OCI-LY7 (cell line): ENCODE data around the gene DPY19L3. TPM values are rescaled to one million over a fixed set of nuclear protein-coding genes. Genes with fewer than 3 reads are reported as not detected.

Experiments
- BruUV-seq: library from RNA; stranded (reverse); fragments of 400-500 nt; replicated peaks from 2 replicates; lab custom pipeline; 2021; lab: Mats Ljungman, UMichigan
- CTCF ChIA-PET: fragments of 300-600 bp; sonication (Branson Sonifier 250); formaldehyde crosslinking; loops from one replicate; lab custom pipeline; 2022; ENCODE audit warnings: antibody characterized with exemption; ENCODE audit not compliant: unreplicated experiment; lab: Charles Lee
- POLR2A ChIA-PET: fragments of 300-600 bp; sonication (Branson Sonifier 250); formaldehyde crosslinking; loops from one replicate; lab custom pipeline; 2022; ENCODE audit warnings: antibody characterized with exemption; lab: Charles Lee
- DNase-seq: peaks from one replicate; pipeline ENCODE4 v3.0.0-alpha.2; 2015; ENCODE audit warnings: low spot score
- H2AFZ ChIP-seq: fragments of 200-600 bp; sonication (generic), shearing (Covaris generic); 2 replicates; pipeline ENCODE4 v1.6.1; 2014; ENCODE audit warnings: mild to moderate bottlenecking, antibody characterized with exemption, low read length, moderate library complexity
- H3K27ac ChIP-seq: fragments of 200-600 bp; sonication (generic); 2 replicates; pipeline ENCODE4 v1.5.1; 2014; ENCODE audit warnings: mixed run types, low read depth, mild to moderate bottlenecking, moderate library complexity, low read length, inconsistent platforms; ENCODE audit not compliant: poor library complexity, severe bottlenecking
- H3K36me3 ChIP-seq: fragments of 200-600 bp; sonication (generic); 2 replicates; pipeline ENCODE4 v1.6.1; 2014; ENCODE audit warnings: mild to moderate bottlenecking, antibody characterized with exemption, low read length, moderate library complexity, mixed read lengths; ENCODE audit not compliant: insufficient read depth
- H3K4me1 ChIP-seq: fragments of 200-600 bp; sonication (generic); 2 replicates; pipeline ENCODE4 v1.5.1; 2014; ENCODE audit warnings: mild to moderate bottlenecking, low read length; ENCODE audit not compliant: insufficient read depth, poor library complexity, severe bottlenecking
- H3K4me2 ChIP-seq: fragments of 200-600 bp; sonication (generic); 2 replicates; pipeline ENCODE4 v1.6.1; 2014; ENCODE audit warnings: mild to moderate bottlenecking, low read length
- H3K4me3 ChIP-seq: fragments of 200-600 bp; sonication (generic); 2 replicates; pipeline ENCODE4 v1.5.1; 2014; ENCODE audit warnings: mild to moderate bottlenecking, low read depth, low read length; ENCODE audit not compliant: poor library complexity, severe bottlenecking
- H3K79me2 ChIP-seq: fragments of 200-600 bp; sonication (generic); 2 replicates; pipeline ENCODE4 v1.6.1; 2016; ENCODE audit warnings: low read depth, mild to moderate bottlenecking, low read length, moderate library complexity, mixed read lengths; ENCODE audit not compliant: insufficient read depth
- H3K9me2 ChIP-seq: fragments of 200-600 bp; sonication (generic); 2 replicates; pipeline ENCODE4 v1.6.1; 2016; ENCODE audit warnings: mild to moderate bottlenecking, low read length, mixed read lengths; ENCODE audit not compliant: insufficient read depth
- H3K9me3 ChIP-seq: fragments of 200-600 bp; sonication (generic); 2 replicates; pipeline ENCODE4 v1.6.1; 2014; ENCODE audit warnings: mild to moderate bottlenecking, mixed run types, low read length, mixed read lengths
- H4K20me1 ChIP-seq: fragments of 200-600 bp; sonication (generic); 2 replicates; pipeline ENCODE4 v1.6.1; 2014; ENCODE audit warnings: mild to moderate bottlenecking, antibody characterized with exemption, low read length, moderate library complexity, mixed read lengths; ENCODE audit not compliant: insufficient read depth
- CTCF ChIP-seq: fragments of 200-600 bp; sonication (generic); conservative IDR thresholded peaks from 2 replicates; pipeline ENCODE4 v1.5.1; 2014; ENCODE audit warnings: mild to moderate bottlenecking, antibody characterized with exemption, low read length, moderate library complexity, mixed read lengths
- EZH2phosphoT487 ChIP-seq: fragments of 200-600 bp; sonication (generic); IDR thresholded peaks from 2 replicates; pipeline ENCODE4 v1.6.1; 2018; ENCODE audit warnings: low read depth, borderline replicate concordance, mild to moderate bottlenecking, mixed run types, antibody characterized with exemption, low read length, moderate library complexity, mixed read lengths
- intact Hi-C: fragments of 100-400 bp; cut with micrococcal nuclease; formaldehyde crosslinking; loops from one replicate; pipeline ENCODE4 v1.10.0; 2022; ENCODE audit not compliant: unreplicated experiment
- total RNA-seq, 2 experiments: library from RNA; depleted of rRNA in 1 of 2; stranded (reverse); fragments of >200 nt in 1 of 2; shearing (Covaris generic) in 1 of 2; gene quantifications; 2 replicates each; pipeline ENCODE4 v1.2.3, GENCODE V29; 2014 to 2022

Gene DPY19L3
- total RNA-seq, 2 experiments from 2014 or later, result 31.3 to 39.0 TPM

GRCh38 chr19:32392901-32393300 is 12.7 kb upstream of the DPY19L3 start:
- CTCF ChIA-PET, result no interaction called here

GRCh38 chr19:32396046-32396652 is 9.4 kb upstream of the DPY19L3 start:
- Histone ChIP-seq H3K27ac (no peak overlapping the region), H3K36me3 (no peaks in the 10 kb centered on the region), H3K9me3 (no peaks in the 10 kb centered on the region), H2AFZ (no peak overlapping the region), H3K79me2 (no peaks in the 10 kb centered on the region), H4K20me1 (no peaks in the 10 kb centered on the region), H3K4me2 (no peak overlapping the region), H3K4me3 (no peak overlapping the region), H3K4me1 (no peaks in the 10 kb centered on the region), H3K9me2 (no peaks in the 10 kb centered on the region)
- CTCF ChIA-PET, result no interaction called here
- no peak for TF ChIP-seq CTCF
- TF ChIP-seq EZH2phosphoT487, result no peak
- no TSS peak for BruUV-seq
- DNase-seq, result no peak
- intact Hi-C loops, result no loop called here
- POLR2A ChIA-PET, result interaction anchor here (0.6 to 0.7 kb wide), 2 partner anchors 16 to 1056 kb away, joined by 3 to 5 read pairs; no protein-coding TSS in a partner anchor

More at GRCh38 chr19:32392901-32393300, 12.7 kb upstream of the DPY19L3 start:
- no peak overlapping the region for H2AFZ ChIP-seq
- TF ChIP-seq EZH2phosphoT487, result no peak
- intact Hi-C loops, result no loop called here
- no TSS peak for BruUV-seq
- no peak overlapping the region for H3K4me2 ChIP-seq
- no peaks in the 10 kb centered on the region for H3K9me2 ChIP-seq
- no peaks in the 10 kb centered on the region for H3K36me3 ChIP-seq
- no peak overlapping the region for H3K27ac ChIP-seq
- no peak overlapping the region for H3K4me3 ChIP-seq
- POLR2A ChIA-PET, result interaction anchor here (0.6 kb wide), 2 partner anchors 14 to 31 kb away, joined by 3 read pairs; no protein-coding TSS in a partner anchor
- H4K20me1 ChIP-seq, result no peaks in the 10 kb centered on the region
- DNase-seq, result no peak
- no peaks in the 10 kb centered on the region for H3K4me1 ChIP-seq
- no peaks in the 10 kb centered on the region for H3K9me3 ChIP-seq
- H3K79me2 ChIP-seq, result no peaks in the 10 kb centered on the region

- BruUV-seq, result no TSS peak
- CTCF ChIA-PET, result no interaction called here
- Histone ChIP-seq H4K20me1 (no peaks in the 10 kb centered on the region), H3K9me2 (no peaks in the 10 kb centered on the region), H3K4me3 (no peak overlapping the region), H3K9me3 (no peaks in the 10 kb centered on the region), H2AFZ (no peak overlapping the region), H3K36me3 (no peaks in the 10 kb centered on the region), H3K27ac (no peak overlapping the region), H3K4me2 (no peak overlapping the region), H3K4me1 (no peaks in the 10 kb centered on the region), H3K79me2 (no peaks in the 10 kb centered on the region)
- intact Hi-C loops, result no loop called here
- TF ChIP-seq CTCF (no peak), EZH2phosphoT487 (no peak)
- no peak for DNase-seq
- POLR2A ChIA-PET, result interaction anchor here (0.6 kb wide), 1 partner anchor 574 kb away, joined by 3 read pairs; no protein-coding TSS in a partner anchor
Measured at GRCh38 chr19:32397671-32398101, 7.9 kb upstream of the DPY19L3 start.
